HG03432 (cell line): ENCODE data around the gene CEP43.

Experiments
- ATAC-seq: cut with Tn5 transposase; IDR thresholded peaks from one replicate; pipeline ENCODE4 v1.9.1; 2021; ENCODE audit warnings: mild to moderate bottlenecking, moderate library complexity; ENCODE audit not compliant: unreplicated experiment

The CEP43 gene

DNA sequence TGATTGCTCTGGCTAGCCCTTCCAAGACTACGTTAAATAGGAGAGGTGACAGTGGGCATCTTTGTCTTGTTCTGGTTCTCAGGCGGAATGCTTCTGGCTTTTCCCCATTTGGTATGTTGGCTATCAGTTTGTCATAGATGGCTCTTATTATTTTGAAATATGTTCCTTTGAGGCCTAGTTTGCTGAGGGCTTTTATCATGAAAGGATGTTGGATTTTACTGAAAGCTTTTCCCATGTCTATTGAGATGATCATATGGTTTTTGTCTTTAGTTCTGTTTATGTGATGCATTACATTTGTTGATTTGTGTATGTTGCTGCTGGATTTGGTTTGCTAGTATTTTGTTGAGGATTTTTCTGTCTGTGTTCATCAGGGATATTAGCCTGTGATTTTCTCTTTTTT, 32.9 kb upstream of the CEP43 start:
- ATAC-seq = no peak

DNA sequence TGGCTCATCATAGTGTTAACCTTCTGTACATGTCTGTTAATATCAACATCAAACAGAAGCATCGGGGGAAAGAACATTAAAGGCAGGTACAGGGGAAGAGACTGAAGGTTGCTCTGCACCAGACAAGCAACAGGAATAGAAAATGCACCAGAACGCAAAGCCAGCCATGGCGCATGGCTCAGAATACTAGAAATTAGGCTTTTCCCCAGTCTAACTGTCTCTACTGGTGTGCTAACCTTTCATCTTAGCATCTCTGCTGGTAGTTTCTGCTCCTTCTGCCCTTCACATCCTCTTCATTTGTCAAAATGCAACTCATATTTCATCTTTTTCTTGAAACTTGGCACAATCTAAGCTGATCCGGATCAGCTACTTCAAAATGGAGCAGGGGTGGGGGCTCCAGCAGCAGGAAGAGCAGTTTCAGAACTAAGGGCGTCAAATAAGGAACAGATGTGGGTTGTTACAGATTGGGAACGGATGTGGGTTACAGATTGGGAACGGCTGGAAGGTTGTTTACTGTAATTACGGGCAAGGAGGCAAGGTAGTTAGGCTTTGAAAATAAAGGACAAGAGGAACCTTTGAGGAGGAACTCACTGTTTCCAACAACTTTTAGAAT, 29.7 kb upstream of the CEP43 start:
- ATAC-seq = no peak

- ATAC-seq = no peak
Observed at GRCh38 chr6:166970091-166970490, 29.1 kb upstream of the CEP43 start.

GRCh38 chr6:166970776-166971175, 28.4 kb upstream of the CEP43 start:
- no peak for ATAC-seq

- ATAC-seq = no peak
Observed at GRCh38 chr6:166971271-166971670, 27.9 kb upstream of the CEP43 start.

- ATAC-seq = no peak
Observed at GRCh38 chr6:166972101-166972500, 27.1 kb upstream of the CEP43 start.

DNA sequence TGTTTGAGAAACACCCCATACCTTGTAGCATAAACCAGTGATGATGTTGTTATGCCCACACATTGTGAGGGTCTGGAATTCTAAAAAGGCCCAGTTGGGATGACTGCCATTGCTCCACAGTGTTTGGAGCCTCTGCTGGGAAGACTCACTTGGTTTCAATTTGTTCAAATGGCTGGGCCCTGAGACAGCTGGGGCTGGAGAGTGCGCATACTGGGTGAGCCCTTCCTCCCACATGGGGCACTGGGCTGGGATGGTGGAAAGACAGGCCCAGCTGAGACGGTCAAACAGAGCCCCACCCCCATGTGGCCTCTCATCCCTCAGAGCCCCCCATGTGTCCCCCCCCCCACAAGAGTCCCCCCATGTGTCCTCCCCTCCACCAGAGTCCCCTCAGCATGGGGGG, 22.6 kb upstream of the CEP43 start:
- ATAC-seq = no peak

DNA sequence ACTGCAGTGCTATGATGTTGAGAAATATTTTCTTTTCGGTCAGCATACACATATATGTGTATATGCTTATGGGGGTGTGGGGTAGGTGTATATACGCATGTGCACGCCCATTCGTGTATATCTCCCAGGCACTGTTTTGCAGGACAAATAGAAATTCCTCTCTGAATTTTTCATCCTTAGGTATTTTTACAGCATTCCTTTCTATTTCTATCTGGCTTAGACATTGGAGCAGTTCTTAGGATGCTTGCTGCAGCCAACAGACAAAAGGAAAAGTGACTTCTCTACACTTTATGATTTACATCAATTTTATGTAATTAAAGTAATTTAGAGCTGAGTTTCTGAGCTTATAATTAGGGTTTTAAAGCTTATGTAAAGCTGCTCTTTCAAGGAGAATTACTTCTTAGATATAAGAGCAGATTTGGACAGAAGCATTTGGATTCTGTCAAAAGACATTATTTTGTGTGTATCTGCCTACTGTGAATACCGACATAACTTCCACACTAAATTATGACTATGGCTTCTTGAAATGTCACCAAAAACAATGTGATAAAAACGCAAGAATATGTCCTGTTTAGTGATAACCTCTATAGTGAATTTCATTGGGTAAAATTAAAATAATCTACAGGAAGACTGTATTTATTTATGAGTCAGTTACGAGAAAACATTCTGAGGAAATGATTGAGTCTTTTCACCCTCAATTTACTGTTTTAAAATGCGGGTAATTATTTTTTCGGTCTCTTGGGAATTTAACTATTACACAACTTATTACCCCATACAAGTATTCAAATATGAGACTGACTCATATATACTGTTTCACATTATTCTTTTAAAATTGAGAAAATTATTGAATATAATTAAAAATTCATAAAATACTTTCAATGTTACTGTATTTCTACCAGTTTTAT, 21.3 kb upstream of the CEP43 start:
- no peak for ATAC-seq

GRCh38 chr6:166980738-166981137, 18.5 kb upstream of the CEP43 start:
- no peak for ATAC-seq

DNA sequence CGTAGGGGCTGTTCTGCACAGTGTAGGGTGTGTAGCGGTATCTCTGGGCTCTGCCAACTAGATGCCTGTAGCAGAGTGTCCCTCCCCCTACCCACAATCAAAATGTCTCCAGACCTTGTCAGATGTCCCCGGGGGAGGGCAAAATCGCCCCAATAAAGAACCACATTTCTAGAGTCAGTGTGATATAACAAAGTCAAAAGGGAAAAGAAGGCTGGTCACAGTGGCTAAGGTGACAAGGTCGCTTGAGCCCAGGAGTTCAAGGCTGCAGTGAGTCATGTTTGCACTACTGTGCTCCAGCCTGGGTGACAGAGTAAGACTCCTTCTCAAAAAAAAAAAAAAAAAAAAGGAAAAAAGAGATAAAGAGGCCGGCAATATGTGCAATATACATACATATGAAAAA, 11.7 kb upstream of the CEP43 start:
- ATAC-seq = no peak

DNA sequence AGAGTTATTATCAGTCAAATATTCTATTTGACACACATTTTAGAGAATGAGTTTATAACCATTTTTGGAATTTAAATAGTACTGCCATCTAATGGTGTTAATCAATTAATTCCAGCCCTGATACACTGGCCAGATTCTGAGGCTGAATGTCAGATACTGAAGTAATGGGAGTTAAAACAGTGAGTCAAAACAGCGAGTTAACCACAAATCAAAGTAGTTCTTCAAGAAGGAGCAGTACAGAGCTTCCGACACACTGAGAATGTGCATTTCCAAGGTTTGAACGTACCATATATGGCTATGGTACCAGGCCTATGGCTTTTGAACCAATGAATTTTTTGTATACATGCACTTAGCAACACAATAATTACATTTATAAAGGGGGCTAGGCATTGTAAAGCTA, 11.3 kb upstream of the CEP43 start:
- ATAC-seq = no peak

DNA sequence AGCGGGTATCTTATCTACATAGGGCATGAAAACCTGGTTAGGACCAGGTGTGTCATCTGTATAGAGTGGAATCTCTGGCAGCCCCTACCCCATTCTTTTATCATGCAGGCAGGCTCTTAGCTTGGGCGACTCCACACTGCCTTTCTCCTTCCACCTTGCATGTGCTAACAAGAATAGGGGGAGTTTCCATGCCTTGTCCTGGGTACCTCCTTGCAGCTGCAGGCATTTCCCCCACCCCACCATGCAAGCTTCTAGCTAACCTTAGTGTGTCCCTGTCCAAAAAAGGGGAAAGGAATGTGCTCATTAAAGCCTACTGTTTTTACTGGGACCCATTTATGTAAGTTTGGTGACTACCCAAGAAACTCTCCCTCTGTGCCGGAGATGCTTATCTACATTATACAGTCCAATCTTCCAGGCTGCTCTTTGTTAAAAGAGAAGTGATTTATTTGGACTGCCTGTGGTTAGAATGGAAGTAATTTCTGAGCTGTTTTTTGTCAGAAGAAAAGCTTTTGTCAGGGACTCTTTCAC, 10.5 kb upstream of the CEP43 start:
- ATAC-seq = no peak

GRCh38 chr6:166989427-166990032, 9.7 kb upstream of the CEP43 start:
- ATAC-seq = peak; percentile 80

GRCh38 chr6:166996406-166996805, 2.8 kb upstream of the CEP43 start:
- ATAC-seq = no peak

DNA sequence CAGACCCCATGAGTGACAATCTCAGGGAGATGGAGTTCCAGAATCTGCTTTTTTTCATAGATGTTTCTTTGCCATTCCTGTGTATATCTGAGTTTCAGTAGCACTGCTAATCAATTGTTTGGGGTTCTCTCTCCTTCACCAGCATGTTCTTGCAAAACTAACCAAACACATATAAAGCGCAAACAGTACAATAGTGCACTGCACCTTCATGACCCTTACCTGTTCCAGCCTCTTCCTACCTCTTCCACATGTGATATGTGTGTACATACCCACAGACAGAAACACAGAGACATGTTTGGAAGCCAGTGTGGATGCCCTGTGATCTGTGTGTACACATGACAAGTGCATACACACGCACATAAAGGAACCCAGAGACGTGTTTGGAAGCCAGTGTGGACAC, 1.8 kb upstream of the CEP43 start:
- no peak for ATAC-seq

DNA sequence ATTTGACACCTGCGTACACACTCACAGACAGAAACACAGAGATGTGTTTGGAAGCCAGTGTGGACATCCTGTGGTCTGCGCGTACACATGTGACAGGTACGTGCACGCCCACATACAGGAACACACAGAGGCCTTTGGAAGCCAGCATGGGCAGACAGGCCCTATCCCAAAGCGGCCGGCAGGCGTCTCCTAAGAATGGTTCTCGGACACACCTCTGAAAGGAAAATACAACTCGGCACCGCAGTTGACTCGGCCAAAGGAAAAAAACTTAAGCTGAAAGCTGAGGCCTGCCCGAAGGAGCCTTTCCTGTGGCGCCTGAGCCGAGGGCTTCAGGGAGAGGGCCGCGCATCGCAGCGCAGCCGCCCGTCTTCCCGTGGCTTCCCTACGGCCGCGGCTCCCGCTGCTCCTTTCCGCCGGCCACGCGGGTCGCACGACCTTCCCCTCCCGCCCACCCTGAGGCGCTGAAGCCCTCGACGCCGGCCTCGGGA, 1.4 kb upstream of the CEP43 start:
- ATAC-seq = peak; percentile 31

GRCh38 chr6:166998256-166999144, 697 bp upstream of the CEP43 start:
- peak; percentile 16 for ATAC-seq

DNA sequence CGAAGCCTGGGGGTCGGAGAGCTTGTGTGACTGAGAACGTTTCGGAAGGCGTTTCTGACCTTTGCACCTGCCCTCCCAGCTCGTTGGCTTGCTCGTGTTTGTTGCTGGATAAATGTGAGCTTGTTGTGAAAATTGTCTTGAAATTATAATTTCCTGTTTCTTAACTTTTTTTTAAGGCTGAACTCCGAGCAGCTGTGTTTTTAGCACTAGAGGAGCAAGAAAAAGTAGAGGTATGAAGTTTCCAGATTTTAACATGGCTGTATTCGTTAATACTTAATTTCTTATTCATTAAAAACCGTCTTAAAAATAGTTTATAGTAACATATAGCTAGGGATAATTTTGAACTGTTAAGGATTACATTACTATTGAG, 672 bp downstream of the CEP43 start:
- no peak for ATAC-seq

GRCh38 chr6:167000759-167001158, 1.6 kb downstream of the CEP43 start:
- no peak for ATAC-seq

DNA sequence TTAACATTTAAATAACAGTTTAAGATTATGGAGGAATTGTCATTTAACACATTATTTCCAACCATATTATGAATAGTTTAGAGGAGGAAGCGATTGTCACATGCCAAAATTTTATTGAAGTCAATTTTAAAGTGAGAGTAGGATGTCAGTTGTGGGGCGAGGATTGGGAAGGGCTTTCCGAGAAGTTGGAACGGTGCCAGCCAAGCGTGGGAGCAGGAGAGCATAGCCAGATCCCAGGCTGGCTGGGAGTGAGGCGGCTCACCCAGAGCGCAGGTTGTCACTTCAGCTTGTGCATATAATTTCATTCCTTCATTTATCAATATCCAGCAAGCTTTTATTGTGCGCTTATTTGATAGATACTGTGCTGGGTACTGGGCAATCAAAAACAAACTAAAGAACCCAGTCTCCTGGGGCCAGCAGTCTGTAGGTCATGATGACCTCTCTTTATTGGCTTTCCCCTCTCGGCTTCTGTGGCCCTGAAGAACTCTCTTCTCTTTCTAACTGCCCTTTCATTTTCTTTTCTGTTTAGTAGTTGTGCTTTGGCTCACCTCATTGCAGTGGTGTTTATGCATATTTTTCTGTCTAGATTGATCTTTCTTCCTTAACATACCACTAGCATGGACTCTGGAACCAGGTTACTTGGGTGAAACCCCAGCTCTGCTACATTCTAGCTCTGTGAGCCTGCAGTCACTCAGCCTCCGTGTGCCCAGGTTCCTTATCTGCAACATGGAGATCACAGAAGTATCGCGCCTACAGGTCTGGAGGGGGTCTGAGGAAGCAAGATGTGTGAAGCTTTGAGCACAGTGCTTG, 6.4 kb downstream of the CEP43 start:
- no peak for ATAC-seq
